Transverse colon (tissue), 1 donor: ENCODE results near the gene ST8SIA1.

Experiments
- EP300 ChIP-seq: sonication (generic); formaldehyde crosslinking; IDR thresholded peaks from one replicate; pipeline ENCODE4 v1.6.1; 2017; ENCODE audit warnings: antibody characterized with exemption, low read depth
- POLR2A ChIP-seq: fragments of 450-650 bp; IDR thresholded peaks from one replicate; pipeline ENCODE4 v1.6.1; 2016; ENCODE audit warnings: antibody characterized with exemption, mild to moderate bottlenecking, moderate library complexity

DNA sequence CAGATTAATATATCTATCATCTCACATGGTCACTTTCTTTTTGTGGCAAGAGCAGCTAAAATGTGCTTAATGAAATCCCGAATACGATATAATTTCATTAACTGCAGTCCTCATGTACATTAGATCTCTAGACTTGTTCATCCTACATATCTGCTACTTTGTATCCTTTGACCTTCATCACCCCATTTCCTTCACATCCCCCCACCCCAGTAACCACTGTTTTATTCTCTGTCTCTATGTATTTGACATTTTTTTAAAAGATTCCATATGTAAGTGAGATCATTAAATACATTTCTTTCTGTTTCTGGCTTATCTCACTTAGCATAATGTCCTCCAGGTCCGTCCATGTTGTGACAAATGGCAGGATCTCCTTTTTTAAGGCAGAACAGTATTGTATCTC, 23.0 kb upstream of the ST8SIA1 start:
- TF ChIP-seq EP300 (no peak), POLR2A (no peak)
